GM19452 (cell line): ENCODE data around the gene ONECUT3.
"Not testable (repeated sequence)": the region's sequence is repeated elsewhere in the genome, so short reads cannot be mapped to it uniquely, and the experiment has no call there.

Source experiments
- ATAC-seq: cut with Tn5 transposase; IDR thresholded peaks from one replicate; pipeline ENCODE4 v1.9.1; 2021; ENCODE audit not compliant: unreplicated experiment

ONECUT3 gene

DNA sequence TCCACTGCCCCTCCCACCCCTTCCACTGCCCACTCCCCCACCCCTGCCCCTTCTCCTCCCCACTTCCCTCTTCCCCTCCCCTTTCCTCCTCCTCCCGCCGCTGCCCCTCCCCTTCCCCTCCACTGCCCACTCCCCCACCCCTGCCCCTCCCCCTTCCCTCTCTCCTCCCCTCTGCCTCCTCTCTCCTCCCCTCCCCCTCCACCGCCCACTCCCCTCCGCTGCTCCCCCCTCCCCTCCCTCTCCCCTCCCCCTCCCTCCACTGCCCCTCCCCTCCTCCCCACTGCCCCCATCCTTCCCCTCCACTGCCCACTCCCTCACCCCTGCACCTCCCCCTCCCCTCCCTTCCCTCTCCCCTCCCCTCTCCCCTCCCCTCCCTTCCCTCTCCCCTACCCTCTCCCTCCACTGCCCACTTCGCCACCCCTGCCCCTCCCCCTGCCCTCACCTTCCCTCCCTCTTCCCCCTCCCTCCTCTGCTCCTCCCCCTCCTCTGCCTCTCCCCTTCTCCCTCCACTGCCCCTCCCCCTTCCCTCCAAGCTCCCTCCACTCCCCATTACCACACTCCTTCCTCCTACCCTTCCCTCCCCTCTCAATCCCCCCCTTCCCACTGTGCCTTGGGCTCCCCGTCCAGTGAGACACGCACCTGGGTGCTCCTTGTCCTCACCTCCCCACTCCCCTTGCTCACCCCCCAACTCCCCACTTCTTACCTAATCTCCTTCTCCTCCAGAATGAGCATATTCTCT is 36.9 kb downstream of the ONECUT3 start:
- no peak for ATAC-seq

DNA sequence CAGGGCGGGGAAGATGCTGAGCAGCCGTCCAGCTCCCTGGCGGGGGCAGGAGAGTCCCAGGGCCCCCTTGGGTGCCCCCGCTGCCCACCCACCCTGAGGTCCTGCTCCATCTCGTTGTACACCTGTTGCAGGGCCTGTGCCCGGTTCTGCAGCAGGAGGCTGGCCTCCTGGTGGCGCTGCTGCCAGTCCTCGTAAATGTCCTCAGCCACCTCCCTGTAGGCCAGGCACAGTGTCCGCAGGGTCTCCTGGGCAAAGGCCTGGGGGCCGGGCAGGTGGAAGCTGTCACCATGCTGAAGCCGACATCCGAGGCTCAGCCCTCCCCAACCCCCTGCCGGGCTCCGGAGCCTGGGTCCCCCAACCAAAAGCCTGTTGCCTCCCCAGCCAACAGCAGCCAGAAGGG is 38.6 kb downstream of the ONECUT3 start:
- ATAC-seq = no peak

DNA sequence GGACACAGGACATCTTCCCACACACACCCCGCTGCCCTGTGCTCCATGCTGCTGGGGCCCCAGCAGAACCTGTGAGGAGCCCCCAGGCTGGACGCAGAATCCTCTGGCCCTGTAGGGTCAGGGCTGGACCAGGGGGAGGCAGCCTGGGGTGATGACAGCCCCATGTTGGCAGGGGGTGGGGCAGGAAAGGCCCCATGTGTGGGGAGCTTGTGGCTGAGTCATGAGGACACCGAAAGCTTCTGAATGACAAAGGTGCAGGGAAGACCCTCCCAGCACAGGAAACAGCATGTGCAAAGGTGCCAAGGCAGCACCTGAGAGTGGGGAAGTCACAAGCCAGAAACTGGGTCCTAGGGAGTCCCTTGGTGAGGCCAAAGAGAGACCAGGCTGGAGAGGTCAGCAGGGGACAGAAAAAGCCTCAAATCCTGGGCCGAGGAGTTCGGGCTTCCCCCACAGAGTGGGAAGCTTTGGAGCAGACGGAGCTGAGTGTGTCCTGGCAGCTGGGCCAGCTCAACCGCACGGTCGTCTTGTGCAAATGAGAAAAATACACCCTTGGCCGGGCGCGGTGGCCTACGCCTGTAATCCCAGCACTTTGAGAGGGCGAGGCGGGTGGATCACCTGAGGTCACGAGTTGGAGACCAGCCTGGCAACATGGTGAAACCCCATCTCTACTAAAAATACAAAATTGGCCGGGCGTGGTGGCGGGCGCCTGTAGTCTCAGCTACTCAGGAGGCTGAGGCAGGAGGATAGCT is 41.3 kb downstream of the ONECUT3 start:
- no peak for ATAC-seq

DNA sequence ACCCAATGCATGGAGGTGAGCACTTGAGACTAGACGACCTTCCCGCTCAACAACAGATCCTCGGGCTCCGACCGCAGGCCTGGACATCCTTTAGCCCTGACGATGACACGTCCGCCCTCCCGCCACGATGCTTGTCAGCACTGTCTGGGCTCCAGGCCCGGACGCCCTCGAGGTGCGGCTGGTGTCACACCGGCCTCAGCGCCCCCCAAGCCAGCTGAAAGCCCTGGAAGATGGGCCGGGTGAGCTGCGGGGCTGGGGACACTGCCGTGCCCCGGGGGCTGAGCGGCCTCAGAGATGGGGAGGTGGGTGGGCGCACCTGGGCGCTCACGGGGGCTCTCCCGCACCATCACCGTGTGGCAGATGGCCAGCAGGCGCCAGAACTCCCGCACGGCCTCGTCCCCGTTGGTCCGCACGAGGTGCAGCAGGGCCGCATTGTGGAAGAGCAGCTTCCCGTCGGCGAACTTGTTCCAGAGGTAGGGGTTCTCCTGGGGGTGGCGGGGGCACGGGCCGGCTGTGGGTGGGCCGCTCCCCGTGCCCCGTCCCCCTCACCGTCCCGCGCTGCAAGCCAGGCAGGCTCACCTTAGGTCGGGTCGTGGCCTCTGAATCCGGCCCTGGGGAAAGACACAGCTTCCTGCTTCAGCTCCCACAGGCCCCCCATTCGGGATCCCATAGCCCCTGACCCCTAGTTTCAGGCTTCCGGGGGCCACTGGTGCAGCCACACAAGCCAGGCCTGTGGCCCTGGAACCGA is 43.3 kb downstream of the ONECUT3 start:
- no peak for ATAC-seq

DNA sequence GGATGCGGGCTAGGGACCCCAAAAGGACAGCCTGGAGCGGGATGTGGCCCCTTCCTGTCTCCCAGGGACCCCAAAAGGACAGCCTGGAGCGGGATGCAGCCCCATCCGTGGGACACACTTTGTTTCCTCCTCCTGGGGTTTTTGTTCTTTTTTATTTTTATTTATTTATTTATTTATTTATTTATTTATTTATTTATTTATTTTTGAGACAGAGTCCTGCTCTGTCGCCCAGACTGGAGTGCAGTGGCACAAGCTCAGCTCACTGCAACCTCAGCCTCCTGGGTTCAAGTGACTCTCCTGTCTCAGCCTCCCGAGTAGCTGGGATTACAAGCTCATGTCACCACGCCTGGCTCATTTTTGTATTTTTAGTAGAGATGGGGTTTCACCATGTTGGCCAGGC is 44.0 kb downstream of the ONECUT3 start:
- not testable (repeated sequence) for ATAC-seq

DNA sequence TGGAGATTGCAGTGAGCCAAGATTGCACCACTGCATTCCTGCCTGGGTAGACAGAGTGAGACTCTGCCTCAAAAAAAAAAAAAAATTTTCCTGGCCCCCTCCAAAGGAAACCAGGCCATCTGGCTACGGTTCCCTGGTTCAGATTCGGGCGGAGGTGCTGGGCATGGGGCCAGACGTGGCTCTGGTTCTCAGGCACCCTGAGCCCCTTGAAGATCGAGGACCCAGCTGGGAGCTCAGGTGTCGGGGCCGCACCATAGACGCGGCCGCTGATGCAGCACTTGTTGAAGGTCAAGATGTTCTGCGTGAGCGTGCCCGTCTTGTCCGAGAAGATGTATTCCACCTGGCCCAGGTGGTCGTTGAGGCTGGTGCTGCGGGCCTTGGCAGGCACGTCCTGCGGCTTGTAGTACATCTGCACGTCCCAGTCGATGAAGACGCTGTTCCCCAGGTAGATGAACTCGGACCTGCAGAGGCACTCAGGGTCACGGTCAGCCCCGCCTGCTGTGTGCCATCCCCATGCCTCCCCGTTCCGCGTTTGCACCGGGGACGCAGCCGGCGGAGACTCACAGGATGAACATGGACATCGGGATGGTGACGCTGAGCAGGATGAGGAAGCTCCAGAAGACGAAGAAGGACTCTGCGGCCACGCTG is 46.5 kb downstream of the ONECUT3 start:
- ATAC-seq = no peak

DNA sequence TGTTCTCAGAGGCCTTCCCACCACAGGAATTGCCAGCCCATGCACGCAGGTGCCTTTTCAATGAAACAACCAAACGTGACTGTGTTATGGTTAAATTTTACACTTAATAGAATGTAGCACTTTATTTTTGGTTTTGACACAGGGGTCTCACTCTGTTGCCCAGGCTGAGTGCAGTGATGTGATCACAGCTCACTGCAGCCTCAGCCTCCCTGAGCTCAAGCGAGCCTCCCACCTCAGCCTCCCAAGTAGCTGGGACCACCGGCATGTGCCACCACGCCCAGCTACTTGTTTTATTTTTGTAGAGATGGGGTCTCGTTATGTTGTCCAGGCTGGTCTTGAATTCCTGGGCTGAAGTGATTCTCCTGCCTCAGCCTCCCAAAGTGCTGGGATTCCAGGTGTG is 51.6 kb downstream of the ONECUT3 start:
- ATAC-seq = no peak

DNA sequence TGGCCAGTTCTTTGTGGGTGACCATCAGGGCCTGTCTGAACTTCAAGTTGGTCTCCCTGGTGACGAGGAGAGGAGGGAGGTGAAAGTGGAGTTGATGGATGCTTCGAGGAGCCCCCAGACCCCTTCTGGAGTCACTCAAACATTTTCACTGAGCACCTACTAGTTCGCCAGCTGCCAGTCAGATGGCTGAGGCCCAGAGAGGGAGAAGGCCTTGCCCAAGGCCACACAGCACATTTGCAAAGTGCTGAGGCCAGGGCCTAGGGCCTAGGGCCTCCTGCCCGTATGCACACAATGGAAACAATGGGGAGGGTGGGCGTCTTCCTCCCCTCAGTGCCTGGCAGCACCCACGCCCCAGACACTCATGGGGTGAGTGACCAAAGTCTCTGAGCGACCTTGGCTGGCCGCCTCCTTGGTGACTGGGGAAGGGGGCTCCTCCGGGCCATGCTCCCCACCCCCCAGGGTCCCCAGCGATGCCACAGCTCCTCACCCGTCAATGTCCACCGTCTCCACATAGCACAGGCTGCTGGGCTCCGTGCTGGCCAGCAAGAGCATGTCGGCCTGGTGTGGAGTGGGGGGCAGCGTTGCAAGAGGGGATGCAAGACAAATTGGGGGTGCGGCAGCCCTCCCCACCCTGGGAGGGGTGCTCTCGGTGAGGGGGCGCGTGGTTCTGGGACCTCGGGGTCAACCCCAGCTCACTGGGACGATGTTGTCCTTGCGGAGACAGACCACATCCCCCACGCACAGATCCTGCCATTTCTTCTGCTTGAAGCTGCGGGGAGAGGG is 52.3 kb downstream of the ONECUT3 start:
- no peak for ATAC-seq

DNA sequence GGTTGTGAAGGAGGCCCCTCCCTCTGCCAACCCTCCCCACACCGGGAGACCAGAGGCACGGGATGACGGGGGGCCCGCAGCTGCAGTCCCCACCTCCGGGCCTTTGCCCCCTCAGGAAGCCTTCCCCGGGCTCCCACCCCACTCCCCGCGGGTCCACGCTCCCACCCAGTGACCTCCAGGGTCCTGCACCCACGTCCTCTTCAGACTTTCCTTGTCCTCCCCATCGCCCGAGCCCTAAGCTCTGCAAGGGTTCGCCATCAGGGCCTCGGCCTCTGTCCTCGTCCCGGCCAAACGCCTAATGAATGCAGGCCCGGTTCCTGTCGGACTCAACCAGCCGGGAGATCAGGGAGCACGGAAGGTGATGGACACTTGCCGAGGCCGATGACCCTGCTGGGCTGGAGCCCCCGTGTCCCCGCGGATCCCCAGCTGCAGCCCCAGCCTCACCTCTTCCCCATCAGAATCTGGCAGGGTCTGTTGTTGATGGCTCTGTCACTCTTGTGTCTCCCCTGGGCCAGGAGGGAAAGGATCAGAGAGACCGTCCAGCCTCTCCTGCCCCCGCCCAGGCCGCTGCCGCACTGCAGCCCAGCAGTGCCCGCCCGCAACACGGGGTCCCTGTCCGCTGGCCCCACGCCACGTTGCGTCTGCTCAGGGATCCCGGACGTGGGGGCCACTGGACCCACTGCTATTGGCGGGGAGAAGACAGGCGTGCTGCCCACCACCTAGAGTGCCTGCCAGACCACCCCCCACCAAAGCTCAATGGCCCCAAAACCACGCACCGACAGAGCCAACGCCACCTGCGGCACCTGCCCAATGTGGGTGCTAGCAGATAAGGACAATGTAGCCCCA is 53.1 kb downstream of the ONECUT3 start:
- ATAC-seq = no peak

DNA sequence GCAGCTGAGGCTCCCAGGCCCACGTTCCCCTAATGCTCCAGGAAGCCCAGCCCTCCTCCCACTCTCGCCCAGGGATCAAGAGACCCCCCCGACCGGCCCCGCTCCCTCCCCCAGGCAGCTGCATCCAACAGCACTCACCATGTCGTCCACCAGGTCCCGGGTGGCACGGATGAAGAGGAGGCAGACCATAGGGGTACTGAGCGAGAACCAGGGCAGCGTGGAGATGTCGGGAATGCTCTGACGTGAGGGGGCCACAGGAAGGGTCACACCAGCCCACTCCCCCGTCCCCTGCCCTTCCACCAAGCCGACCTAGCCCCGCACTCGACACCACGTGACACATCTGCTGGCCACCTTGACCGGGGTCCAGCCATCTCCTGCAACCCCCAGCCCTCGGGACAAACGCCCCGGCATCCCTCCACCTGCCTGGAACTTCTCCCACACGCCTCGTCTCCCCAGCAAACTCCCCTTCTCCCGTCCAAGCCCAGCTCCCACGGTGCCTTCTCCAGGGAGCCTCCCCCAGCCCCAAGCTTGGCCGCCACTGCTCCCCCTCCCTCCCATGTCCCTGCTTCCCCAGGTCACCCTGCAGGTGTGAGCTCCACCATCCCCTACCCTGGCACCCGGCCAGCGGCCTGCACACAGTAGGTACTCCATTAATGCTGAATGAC is 53.9 kb downstream of the ONECUT3 start:
- ATAC-seq = no peak

DNA sequence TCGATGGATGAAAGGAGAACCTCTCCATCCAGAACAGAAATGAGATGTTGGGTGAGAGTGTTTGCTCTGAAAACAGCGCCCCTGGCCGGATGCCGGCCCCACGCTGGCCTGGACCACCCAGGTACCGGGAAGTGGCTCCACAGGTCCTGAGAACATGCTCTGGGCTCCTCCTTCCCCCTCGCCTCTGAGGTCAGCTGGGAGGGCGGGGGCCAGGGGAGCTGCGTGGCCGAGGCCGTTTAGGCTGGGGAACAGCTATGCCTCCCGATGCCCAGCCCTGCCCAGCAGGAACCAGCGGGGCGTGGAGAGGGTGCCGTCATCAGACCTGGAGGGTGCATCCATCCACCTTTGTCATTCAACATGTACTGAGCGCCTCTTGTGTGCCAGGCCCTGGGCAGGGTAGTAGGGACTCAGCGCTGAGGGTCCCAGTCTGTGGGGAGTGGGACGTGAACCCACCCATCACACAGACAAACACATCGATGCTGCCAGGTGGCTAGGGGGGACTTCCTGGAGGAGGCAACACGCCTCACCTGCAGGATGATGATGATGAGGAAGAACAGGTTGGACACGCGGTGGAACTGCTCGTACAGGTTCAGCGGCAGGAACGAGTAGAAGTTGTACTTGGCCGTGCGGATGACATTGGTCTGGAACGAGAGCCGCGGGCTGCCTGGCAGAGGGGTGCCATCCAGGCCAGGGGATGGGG is 54.5 kb downstream of the ONECUT3 start:
- ATAC-seq = no peak

DNA sequence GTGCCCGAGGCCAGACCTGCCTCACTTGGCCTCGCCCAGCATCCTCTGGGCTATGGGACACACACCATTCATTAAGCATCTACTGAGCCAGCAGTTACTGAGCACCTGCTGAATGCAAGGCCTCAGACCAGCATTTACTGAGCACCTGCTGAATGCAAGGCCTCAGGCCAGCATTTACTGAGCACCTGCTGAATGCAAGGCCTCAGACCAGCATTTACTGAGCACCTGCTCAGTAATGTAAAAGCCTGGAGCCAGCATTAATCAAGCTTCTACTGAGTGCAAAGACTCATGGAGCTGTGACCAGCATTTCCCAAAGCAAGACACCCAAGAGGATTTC is 55.1 kb downstream of the ONECUT3 start:
- no peak for ATAC-seq

DNA sequence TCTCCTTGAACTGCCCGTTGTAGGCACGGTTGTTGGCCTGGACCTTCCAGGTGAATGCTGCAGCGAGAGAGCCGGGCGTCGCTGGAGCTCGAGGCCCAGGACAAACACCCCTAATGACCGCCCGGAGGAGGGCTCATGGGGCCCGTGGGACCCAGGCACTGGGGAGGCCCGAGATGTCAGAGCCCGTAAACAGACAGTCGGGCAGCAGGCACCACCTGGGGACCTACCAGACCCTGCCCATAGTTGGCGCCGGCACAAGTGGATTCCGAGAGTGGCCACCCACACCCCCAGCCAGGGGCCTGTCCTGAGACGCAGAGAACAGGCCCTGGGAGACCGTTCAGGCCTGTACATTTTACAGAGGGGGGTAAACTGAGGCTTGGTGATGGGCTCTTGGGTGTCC is 56.4 kb downstream of the ONECUT3 start:
- ATAC-seq = no peak

DNA sequence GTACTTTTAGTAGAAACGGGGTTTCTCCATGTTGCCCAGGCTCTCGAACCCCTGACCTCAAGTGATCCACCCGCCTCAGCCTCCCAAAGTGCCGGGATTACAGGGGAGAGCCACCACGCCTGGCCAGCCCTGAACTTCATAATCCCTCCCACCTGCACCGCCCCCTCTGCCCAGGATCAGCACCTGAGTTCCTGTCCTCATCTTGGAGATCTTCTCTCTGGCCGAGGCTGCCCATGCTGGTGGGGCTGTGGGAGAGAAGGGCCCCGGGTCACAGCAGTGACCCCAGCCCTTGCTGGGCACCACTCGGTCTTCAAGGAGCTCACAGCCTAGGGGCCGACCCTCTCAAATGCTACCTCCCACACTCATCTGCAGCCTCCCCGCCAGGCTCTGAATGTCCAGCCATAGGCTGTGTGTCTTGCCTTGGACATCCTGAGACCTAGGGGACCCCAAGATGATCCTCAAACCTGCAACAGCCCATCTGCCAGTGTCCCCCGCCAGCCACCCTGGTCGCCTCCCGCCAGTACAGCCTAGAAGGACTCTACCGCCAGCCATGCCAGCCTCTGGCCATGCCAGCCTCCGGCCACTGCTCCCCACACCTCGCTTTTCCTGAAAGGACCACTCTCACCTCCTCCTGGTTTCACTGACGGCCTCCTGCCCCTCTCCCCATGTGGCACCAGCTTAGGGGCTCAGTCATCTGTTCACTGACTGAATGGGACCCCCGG is 57.3 kb downstream of the ONECUT3 start:
- no peak for ATAC-seq

DNA sequence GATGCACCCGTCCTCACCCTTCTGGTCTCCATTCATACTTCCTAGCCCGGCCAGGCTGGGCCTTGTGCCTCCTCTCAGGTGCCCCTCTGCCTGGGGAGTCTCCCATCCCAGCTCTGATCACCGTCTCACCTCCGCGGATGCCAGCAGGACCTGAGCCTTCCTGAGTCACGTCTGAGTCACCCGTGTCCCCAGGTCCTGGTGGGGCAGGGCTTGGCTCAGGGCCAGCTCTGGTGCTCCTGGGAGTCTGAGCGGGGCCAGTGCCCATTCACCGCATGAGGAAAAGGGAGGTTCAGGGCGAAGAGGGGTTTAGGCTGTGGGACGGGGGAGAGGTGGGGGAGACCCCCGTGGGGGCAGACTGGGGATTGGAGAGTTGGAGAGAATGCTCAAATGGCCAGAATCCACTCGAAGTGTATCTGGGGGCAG is 58.2 kb downstream of the ONECUT3 start:
- no peak for ATAC-seq

DNA sequence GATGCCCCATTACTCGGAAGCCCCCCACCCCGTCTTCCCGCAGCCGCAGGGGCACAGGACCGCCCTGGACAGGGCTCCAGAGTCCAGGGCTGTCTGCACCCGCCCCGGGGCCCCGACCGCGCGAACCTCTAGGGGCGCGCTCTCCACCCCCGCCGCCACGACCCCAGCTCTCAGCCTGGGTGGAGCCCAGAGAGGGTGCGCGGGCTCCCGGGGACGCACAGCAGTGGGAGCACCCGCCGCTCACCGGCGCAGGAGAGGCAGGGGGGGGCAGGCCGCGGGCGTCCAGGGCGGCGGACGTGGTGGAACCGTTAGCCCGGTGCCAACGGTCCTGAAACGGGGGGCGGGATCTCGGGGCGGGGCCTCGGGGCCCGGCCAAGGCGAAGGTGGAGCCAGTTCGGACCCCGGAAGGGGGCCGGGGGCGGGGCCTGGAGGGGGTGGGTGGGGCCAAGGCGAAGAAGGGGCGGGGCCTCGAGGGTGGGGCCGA is 58.7 kb downstream of the ONECUT3 start, which contains the start of gene ATP8B3:
Gene ATP8B3 (minus strand): TSS at position 335 of the 484 bp plus-strand sequence. CDS start 540 bp downstream, outside the sequence.
- ATAC-seq = no peak

DNA sequence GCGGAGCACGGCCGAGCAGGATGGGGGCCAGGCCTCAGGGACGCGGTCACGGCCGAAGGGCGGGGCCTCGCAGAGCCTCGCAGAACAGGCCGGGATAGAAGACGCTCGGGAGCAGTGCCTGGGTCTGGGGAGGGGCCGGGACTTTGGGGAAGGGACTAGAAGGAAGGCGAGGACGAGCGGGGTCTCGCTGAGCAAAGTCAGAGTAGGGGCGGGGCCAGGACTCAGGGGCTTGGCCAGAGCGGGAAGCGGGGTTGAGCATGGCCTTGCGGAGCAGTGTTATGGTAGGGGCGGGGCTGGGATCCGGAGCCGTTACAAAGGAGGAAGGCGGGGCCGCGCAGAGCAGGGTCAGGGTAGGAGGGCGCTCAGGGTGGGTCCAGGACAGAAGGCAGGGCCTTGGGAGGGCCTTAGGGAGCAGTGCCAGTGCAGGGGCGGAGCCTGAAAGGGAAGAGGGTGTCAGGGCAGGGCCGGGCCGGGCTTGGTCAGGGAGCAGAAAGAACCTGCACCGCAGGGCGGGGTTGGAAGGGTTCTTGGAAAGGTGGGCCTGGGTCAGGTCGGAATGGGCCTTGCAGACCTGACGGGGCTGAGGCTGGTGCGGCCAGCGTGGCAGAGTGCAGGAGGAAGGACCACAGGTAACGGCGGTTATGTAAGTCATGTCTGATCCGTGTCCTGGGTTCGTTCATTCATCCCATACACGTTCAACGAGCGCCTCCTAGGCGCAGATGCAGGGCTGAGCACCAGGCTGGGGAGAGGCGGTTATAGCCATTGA is 59.3 kb downstream of the ONECUT3 start:
- peak; percentile 75 for ATAC-seq
